Urinary bladder (tissue), 4 donors: ENCODE results near the gene CIROP. TPM values are rescaled to one million over a fixed set of nuclear protein-coding genes. Genes with fewer than 3 reads are reported as not detected.

Experiments
- DNase-seq: peaks from one replicate; pipeline ENCODE4 v3.0.0-alpha.2; 2015; ENCODE audit errors: extremely low spot score
- H3K27ac ChIP-seq: one replicate; pipeline ENCODE4 v1.5.1; 2013; ENCODE audit warnings: low read depth, mild to moderate bottlenecking, moderate library complexity
- H3K36me3 ChIP-seq: one replicate; pipeline ENCODE4 v1.6.1; 2013; ENCODE audit warnings: mild to moderate bottlenecking, moderate library complexity; ENCODE audit not compliant: insufficient read depth
- H3K4me1 ChIP-seq: one replicate; pipeline ENCODE4 v1.6.1; 2013; ENCODE audit warnings: mild to moderate bottlenecking, moderate library complexity; ENCODE audit not compliant: insufficient read depth
- H3K4me3 ChIP-seq: one replicate; pipeline ENCODE4 v1.5.1; 2013; ENCODE audit warnings: low read depth, low read length
- WGBS: extraction: QIAGEN DNeasy Blood & Tissue Kit; methylation state at CpG from one replicate; pipeline ENCODE4 v1.1.7; 2013; 5-methylcytosine and 5-hydroxymethylcytosine counted together
- polyA plus RNA-seq: library from polyadenylated mRNA; stranded (reverse); fragments of 200-250 nt; gene quantifications from one replicate; pipeline ENCODE4 v1.2.3, GENCODE V29; 2013
- total RNA-seq: library from RNA; depleted of rRNA; stranded (reverse); fragments of >200 nt; gene quantifications from one replicate; pipeline ENCODE4 v1.2.3, GENCODE V29; 2014
- donor health status: healthy with polysubstance abuse.
- donor health status: healthy.

The CIROP gene, protein sequence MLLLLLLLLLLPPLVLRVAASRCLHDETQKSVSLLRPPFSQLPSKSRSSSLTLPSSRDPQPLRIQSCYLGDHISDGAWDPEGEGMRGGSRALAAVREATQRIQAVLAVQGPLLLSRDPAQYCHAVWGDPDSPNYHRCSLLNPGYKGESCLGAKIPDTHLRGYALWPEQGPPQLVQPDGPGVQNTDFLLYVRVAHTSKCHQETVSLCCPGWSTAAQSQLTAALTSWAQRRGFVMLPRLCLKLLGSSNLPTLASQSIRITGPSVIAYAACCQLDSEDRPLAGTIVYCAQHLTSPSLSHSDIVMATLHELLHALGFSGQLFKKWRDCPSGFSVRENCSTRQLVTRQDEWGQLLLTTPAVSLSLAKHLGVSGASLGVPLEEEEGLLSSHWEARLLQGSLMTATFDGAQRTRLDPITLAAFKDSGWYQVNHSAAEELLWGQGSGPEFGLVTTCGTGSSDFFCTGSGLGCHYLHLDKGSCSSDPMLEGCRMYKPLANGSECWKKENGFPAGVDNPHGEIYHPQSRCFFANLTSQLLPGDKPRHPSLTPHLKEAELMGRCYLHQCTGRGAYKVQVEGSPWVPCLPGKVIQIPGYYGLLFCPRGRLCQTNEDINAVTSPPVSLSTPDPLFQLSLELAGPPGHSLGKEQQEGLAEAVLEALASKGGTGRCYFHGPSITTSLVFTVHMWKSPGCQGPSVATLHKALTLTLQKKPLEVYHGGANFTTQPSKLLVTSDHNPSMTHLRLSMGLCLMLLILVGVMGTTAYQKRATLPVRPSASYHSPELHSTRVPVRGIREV
- total RNA-seq (not detected), polyA plus RNA-seq (not detected)

DNA sequence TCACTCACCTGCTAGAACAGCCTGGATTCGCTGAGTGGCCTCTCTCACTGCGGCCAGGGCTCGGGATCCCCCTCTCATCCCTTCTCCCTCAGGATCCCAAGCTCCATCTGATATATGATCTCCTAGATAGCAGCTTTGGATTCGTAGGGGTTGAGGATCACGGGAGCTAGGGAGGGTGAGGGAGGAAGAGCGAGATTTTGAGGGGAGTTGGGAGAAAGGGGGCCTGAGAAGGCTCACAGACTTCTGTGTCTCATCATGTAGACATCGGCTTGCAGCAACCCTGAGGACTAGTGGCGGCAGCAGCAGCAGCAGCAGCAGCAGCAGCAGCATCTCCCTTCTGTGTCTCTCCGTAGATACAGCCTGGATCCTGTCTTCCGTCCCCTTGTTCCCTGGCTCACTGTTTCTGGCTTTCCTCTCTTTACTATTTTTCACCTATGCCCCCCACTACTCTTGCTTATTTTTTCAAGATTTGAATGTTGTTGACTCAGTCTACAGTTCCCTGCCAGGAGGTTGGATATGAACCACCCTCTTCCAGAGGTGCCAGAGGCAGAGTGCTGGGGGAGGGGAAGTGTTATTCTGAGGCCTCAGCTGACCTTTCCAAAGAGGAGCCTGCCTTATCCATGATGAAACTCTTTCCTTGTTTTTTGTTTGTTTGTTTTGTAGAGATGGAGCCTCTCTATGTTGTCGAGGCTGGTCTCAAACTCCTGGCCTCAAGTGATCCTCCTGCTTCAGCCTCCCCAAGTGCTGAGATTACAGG lies at the start of gene CIROP:
TSS of gene CIROP (minus strand) at position 399 of the 757 bp plus-strand sequence. CDS start at position 330, 69 bp downstream.
- Histone ChIP-seq H3K36me3 (no peaks in the 10 kb centered on the region), H3K4me3 (no peak within 1 kb of the TSS), H3K4me1 (no peaks in the 10 kb centered on the region), H3K27ac (no peak within 1 kb of the TSS)
- 54% methylated on average over 11 of the region's 11 CpGs for WGBS
- no peak for DNase-seq

DNA sequence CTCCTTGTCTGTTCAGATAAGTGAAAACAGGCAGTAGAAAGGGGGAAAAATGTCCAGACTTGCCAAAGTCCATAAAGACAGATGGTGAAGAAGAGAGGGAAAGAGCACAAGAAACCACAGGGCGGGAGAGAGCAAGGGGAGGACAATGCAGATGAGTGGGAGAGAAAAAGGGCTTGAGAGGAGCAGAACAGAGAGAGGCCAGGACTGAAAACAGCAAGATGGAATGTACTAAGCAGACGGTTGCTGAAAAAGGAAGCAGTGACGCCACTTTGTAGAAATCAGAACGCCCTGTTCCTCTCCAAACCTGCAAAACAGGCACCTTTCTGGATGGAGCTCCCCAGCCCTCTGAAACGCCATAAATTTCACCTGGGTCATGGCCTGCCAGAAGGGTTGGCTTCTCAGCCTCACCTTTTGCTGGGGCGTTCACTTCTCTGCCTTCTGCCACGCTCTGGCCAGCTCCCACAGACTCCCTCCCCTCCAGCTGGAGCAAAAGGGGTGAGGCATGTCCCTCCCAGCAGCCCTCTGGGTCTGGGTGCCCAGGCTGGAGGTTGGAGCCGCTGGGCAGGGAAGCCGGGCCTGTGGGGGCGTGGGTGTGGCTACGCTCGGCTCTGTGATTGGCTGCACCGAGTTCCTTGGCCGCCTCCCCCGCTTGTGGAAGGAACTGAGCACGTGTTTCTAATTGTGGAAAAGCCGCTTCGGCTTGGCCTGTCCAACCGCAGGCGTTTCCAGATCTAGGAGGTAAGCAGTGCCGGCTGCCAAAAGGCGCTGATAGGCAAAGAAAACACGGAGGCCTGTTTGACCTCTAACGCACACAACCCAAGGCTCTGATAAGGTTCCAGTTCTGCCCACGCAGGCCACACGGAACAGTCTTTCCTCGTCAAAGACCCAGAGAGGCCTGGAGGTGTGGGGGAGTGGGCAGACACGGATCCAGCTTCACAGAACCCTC lies 49.3 kb upstream of the CIROP start:
- DNase-seq: no peak
- peaks cover 3% of the 10 kb centered on the region for H3K4me1 ChIP-seq
- peak overlapping the region; percentile 97 for H3K27ac ChIP-seq
- peak overlapping the region; percentile 33 for H3K4me3 ChIP-seq
- 16% methylated on average over 28 of the region's 28 CpGs for WGBS
- no peaks in the 10 kb centered on the region for H3K36me3 ChIP-seq

DNA sequence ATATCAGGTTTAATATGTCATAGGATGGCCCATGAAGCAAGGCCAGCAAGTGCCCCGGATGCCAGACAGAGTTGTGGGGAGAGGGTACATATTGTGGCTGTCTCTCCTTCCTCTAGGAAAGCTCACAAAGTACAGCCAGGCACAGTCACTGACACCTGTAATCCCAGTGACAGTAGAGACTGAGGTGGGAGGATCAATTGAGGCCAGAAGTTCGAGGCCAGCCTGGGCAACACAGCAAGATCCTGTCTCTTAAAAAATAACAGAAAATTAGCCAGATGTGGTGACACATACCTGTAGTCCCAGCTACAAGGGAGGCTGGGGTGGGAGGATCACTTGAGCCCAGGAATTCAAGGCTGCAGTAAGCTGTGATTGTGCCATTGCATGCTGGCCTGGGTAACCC lies 46.6 kb upstream of the CIROP start:
- Histone ChIP-seq H3K27ac (no peak overlapping the region), H3K4me1 (peaks cover 3% of the 10 kb centered on the region), H3K4me3 (no peak overlapping the region), H3K36me3 (no peaks in the 10 kb centered on the region)
- WGBS: 91% methylated on average over 2 of the region's 2 CpGs
- DNase-seq: no peak

DNA sequence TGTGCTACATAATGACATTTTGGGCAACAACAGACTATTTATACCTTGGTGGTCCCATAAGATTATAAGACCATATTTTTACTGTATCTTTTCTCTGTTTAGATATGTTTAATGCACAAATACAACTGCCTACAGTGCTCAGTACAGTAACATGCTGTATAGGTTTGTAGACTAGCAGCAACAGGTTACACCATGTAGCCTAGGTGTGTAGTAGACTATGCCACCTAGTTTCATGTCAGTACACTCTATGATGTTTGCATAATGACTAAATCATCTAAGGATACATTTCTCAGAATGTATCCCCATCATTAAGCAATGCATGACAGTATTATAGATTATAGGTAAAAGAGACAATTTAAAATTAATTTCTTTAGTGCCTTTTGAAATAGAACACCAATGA lies 45.0 kb upstream of the CIROP start:
- Histone ChIP-seq H3K4me3 (no peak overlapping the region), H3K4me1 (peaks cover 3% of the 10 kb centered on the region), H3K27ac (no peak overlapping the region), H3K36me3 (no peaks in the 10 kb centered on the region)
- no peak for DNase-seq

DNA sequence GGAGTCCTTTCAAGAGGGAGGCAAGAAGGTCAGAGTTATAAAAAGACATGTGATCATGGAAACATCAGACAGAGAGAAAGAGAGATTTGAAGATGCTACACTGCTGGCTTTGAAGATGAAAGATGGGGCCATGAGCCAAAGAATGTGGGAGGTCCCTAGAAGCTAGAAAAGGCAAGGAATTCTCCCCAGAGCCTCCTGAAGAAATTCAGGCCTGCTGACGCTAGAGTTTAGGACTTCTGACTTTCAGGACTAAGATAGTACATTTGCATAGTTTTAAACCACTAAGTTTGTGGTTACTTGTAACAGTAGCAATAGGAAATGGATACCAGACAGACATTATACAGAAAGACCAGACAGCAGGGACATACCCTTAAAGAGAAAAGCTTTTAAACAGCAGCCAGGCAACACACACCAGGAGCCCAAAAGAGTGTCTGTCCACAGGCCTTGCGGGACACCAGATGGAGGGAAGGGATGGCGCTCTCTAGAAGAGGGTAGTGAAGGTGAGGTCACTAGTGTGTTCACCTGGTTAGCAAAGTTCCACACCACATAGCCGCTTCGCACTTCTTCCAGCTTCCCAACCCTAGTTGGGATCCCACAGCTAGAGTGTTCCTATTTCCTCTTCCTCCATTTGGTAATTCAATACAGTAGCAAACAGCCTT lies 43.9 kb upstream of the CIROP start:
- Histone ChIP-seq H3K36me3 (no peaks in the 10 kb centered on the region), H3K4me1 (peaks cover 3% of the 10 kb centered on the region), H3K4me3 (no peak overlapping the region), H3K27ac (peak overlapping the region; percentile 1)
- no peak for DNase-seq
- WGBS: 87% methylated on average over 5 of the region's 5 CpGs

DNA sequence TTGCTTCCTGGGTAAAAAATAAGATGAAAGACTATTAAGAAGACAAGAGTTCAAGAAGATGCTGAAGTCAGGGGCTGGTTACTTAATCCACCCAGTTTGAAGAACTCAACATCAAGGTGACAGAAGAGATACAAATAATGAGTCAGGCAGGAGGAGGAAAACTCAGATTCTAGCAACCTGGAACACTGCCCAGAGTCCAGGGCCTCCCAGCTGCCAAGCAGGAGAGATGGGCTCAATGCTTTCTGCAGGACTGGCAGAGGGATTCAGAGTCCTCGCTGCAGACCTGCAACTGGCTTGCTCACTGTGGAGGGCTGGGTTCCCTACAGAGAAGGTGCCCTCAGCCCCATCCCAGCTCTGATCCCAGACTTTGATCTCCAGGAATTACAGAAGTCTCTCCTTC lies 42.9 kb upstream of the CIROP start:
- no peak overlapping the region for H3K4me3 ChIP-seq
- H3K4me1 ChIP-seq: no peaks in the 10 kb centered on the region

DNA sequence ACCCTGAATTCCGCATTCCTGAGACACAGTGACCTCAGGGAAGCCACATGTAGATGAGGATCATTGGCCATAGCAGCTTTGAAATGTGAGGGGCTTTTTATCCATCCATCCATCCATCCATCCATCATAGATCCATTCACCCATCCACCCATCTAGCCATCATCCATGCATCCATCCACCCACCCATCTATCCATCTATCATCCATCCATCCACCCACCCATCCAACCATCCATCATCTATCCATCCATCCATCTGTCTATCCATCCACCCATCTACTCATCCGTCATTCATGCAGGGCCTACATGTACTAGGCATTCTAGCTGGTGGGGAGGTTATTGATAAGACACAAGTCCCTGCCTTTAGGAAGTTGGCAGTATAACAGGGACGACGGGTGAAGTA lies 42.2 kb upstream of the CIROP start:
- 94% methylated on average over 4 of the region's 4 CpGs for WGBS
- Histone ChIP-seq H3K4me3 (no peak overlapping the region), H3K4me1 (no peaks in the 10 kb centered on the region), H3K27ac (peak overlapping the region; percentile 68), H3K36me3 (no peaks in the 10 kb centered on the region)
- DNase-seq: no peak

More for the DNA sequence above, 42.9 kb upstream of the CIROP start:
- Histone ChIP-seq H3K27ac (peak overlapping the region; percentile 35), H3K36me3 (no peaks in the 10 kb centered on the region)
- WGBS: 49% methylated on average over 1 of the region's 1 CpG
- no peak for DNase-seq

DNA sequence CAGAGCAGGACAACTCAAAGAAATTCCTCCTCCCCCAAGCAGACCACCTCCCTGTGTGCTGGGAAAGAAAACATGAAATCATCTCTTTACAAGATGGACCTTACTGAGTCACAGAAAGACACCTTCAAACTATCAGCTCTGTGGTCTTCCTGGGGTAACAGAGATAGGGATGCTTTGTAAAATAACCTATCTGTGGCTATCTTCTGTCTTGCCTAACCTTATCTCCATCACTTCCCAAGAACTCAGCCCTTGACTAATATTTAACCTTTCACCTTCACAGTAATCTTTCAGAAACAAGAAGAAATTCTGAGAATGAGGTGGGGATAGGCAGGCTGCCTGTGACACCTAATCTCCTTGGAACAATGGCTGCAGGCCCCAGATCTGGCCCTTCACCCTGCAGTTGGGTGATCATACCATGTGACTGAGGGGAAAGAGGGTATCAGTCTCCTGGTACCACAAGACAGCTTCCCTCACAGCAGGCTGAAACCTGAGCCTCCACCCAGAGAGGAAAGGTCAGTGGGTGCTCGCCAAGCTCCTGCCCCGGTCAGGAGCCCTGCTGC lies 41.6 kb upstream of the CIROP start:
- WGBS: 88% methylated on average over 2 of the region's 2 CpGs
- Histone ChIP-seq H3K27ac (peak overlapping the region; percentile 68), H3K36me3 (no peaks in the 10 kb centered on the region), H3K4me3 (no peak overlapping the region), H3K4me1 (no peaks in the 10 kb centered on the region)
- no peak for DNase-seq

DNA sequence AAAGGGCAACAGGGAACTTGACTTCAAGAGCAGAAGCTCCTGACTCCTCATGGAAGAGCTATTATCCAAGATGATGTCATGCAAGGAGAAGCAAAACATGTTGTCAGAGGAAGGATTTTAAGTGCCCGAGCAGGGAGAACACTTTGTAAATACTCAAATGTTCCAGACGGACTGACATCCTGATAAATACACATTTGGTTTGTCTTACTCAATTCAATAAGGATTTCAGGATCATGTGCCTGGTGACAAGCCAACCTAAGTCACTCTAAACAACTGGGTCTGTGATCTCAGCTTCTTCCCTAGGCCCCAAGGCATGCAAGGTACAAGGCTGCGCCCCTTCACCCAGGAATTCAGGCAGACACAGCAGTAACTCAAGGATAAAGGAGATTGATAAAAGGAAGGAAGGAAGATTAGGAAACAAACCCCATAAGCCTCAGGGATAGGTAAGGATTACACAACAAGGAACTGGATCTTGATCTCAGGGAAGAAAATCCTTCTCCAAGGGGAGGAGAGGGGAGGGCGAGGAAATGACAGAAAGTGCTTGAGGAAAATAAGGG lies 41.1 kb upstream of the CIROP start:
- Histone ChIP-seq H3K27ac (peak overlapping the region; percentile 68), H3K4me3 (no peak overlapping the region), H3K36me3 (no peaks in the 10 kb centered on the region), H3K4me1 (no peaks in the 10 kb centered on the region)
- DNase-seq: no peak
- WGBS: 64% methylated on average over 4 of the region's 4 CpGs

DNA sequence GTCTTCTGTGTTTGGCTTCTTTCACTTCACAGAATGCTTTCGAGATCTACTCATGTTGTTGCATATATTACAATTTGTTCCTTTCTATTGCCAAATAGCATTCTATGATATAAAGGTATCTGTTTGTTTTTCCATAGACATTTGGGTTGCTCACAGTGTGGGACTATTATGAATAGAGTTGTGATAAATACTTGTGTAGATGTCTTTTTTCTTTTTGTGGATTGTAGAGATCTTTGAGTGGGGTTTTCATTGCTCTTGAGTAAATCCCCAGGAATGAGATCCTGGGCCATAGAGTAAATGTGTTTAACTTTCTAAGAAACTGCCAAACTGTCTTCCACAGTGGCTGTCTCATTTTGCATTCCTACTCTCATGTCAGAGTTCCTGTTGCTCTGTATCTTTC lies 39.1 kb upstream of the CIROP start:
- WGBS: 71% methylated on average over 1 of the region's 1 CpG
- Histone ChIP-seq H3K27ac (no peak overlapping the region), H3K4me3 (no peak overlapping the region), H3K4me1 (no peaks in the 10 kb centered on the region), H3K36me3 (peaks cover 3% of the 10 kb centered on the region)
- no peak for DNase-seq

DNA sequence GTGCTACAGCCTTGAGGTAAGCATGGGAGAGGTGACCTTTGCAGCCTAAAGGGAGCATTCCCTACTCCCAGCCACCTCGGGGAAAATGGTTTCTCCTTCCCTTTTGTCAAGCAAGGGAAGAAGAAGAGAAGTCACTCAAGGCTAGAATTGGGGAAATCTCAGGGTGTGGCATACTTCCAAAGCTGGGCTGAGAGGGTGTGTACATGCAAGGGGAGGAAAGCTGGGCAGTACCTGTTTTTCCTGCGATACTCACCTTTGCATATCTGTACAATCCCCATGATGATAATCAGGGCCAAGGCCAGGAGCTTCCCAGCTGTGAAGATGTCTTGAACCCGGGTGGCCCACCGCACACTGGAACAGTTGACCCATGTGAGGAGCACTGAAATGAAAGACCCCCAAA lies 38.0 kb upstream of the CIROP start:
- peaks cover 3% of the 10 kb centered on the region for H3K36me3 ChIP-seq
- DNase-seq: no peak
- H3K4me3 ChIP-seq: no peak overlapping the region
- 92% methylated on average over 4 of the region's 4 CpGs for WGBS
- H3K27ac ChIP-seq: no peak overlapping the region
- H3K4me1 ChIP-seq: peaks cover 1% of the 10 kb centered on the region
